ENCODE measurements around the gene TLR6.

The TLR6 gene

DNA sequence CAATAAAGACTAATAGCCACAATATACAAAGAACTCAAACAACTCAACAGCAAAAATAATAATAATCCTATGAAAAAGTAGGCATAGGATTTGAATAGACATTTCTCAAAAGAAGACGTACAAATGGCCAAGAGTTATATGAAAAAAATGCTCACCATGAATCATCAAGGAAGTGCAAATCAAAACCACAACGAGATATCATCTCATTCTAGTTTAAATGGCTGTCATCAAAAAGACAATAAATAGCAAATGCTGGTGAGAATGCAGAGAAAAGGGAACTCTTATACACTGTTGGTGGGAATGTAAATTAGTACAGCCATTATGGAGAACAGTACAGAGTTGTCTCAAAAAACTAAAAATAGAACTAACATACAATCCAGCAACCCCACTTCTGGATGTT lies 18.8 kb downstream of the TLR6 start:
- Histone ChIP-seq H3K27ac (no peak overlapping the region), H3K4me3 (no peak overlapping the region)
- TF ChIP-seq, protein P1, sequence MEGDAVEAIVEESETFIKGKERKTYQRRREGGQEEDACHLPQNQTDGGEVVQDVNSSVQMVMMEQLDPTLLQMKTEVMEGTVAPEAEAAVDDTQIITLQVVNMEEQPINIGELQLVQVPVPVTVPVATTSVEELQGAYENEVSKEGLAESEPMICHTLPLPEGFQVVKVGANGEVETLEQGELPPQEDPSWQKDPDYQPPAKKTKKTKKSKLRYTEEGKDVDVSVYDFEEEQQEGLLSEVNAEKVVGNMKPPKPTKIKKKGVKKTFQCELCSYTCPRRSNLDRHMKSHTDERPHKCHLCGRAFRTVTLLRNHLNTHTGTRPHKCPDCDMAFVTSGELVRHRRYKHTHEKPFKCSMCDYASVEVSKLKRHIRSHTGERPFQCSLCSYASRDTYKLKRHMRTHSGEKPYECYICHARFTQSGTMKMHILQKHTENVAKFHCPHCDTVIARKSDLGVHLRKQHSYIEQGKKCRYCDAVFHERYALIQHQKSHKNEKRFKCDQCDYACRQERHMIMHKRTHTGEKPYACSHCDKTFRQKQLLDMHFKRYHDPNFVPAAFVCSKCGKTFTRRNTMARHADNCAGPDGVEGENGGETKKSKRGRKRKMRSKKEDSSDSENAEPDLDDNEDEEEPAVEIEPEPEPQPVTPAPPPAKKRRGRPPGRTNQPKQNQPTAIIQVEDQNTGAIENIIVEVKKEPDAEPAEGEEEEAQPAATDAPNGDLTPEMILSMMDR (IDR thresholded peaks at IDR 0.05) = no peak
- no peak for DNase-seq (ENCODE audit: low spot score)

DNA sequence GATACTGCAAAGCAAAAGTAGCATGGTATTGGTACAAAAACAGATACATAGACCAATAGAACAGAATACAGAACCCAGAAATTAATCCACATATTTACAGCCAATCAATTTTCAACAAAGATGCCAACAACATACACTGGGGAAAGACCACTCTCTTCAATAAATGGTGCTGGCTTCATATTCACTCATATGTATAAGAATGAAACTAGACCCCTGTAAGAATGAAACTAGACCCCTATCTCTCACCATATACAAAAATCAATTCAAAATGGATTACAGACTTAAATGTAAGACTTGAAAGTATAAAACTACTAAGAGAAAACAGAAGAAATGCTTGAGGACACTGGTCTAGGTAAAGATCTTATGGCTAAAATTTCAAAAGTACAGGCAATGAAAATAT lies 19.3 kb downstream of the TLR6 start:
- Histone ChIP-seq H3K27ac (no peak overlapping the region), H3K4me3 (no peak overlapping the region)
- no peak for DNase-seq (ENCODE audit: low spot score)
- TF ChIP-seq, protein P1 (IDR thresholded peaks at IDR 0.05) = no peak

- DNase-seq (ENCODE audit: low spot score) = no peak
- Histone ChIP-seq H3K4me3 (no peak overlapping the region), H3K27ac (no peak overlapping the region)
- TF ChIP-seq, protein P1 (IDR thresholded peaks at IDR 0.05) = no peak
Measured at GRCh38 chr4:38834570-38834969, 22.0 kb downstream of the TLR6 start.

- Histone ChIP-seq H3K27ac (no peak overlapping the region), H3K4me3 (no peak overlapping the region)
- TF ChIP-seq, protein P1 (IDR thresholded peaks at IDR 0.05) = no peak
- no peak for DNase-seq (ENCODE audit: low spot score)
Measured at GRCh38 chr4:38832624-38833528, 23.7 kb downstream of the TLR6 start.

DNA sequence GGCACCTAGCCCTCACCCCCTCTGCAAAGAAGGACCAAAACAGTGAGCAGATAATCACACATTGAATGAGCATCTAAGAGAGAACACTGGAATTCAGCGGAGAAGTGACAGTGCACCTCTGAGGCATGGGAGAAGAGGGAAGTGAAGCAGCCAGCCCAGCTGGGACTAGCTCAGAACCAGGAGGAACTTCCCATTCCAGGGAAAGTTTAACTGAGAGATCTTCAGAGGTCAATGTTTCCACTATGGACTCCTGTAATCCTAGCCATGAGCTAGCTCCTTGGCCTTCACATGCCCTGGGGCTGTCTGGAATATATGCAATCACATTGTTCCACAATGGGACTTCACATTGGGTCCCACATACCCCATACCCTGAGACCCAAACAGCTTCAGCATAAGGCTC lies 24.4 kb downstream of the TLR6 start:
- no peak for DNase-seq (ENCODE audit: low spot score)
- Histone ChIP-seq H3K4me3 (no peak overlapping the region), H3K27ac (no peak overlapping the region)
- TF ChIP-seq, protein P1 (IDR thresholded peaks at IDR 0.05) = no peak

GRCh38 chr4:38831653-38832052 lies 25.0 kb downstream of the TLR6 start:
- H3K27ac ChIP-seq = no peak overlapping the region
- no peak for DNase-seq (ENCODE audit: low spot score)
- TF ChIP-seq, protein P1 (IDR thresholded peaks at IDR 0.05) = no peak
- H3K4me3 ChIP-seq = no peak overlapping the region

GRCh38 chr4:38829237-38829636 lies 27.4 kb downstream of the TLR6 start:
- TF ChIP-seq, protein P1 (IDR thresholded peaks at IDR 0.05) = no peak
- Histone ChIP-seq H3K27ac (no peak overlapping the region), H3K4me3 (no peak overlapping the region)
- DNase-seq (ENCODE audit: low spot score) = no peak

Data from coronary artery (tissue), 2 donors.